ENCODE measurements around the gene CDH13. TPM values are rescaled to one million over a fixed set of nuclear protein-coding genes. Genes with fewer than 3 reads are reported as not detected.

The CDH13 gene
- polyA plus RNA-seq, 2 of the 4 experiments (the other 2 are of a cell fraction) = not detected

- ChIA-PET CTCF (no interaction called here), POLR2A (no interaction called here)
- Histone ChIP-seq H3K4me2 (no peak overlapping the region), H3K4me1 (no peaks in the 10 kb centered on the region), H3K4me3 (no peak overlapping the region), H3K27ac (no peak overlapping the region), H3K9me3 (no peaks in the 10 kb centered on the region)
- 16% methylated on average over 2 of the region's 2 CpGs for WGBS (ENCODE audit: missing lambda C conversion rate)
- DNase-seq (ENCODE audit: low read depth in 1 of 2, low spot score in 1 of 2) (no peak), FAIRE-seq (no peak), ATAC-seq (no peak)
- TF ChIP-seq CEBPB (IDR thresholded peaks at IDR 0.05) = no peak
These were observed 424.7 kb downstream of the CDH13 start for GRCh38 chr16:83051451-83051850.

GRCh38 chr16:83054283-83054682 is 427.5 kb downstream of the CDH13 start:
- H3K9me3 ChIP-seq = no peaks in the 10 kb centered on the region
- no peak overlapping the region for H3K27ac ChIP-seq
- H3K4me3 ChIP-seq = no peak overlapping the region
- CTCF ChIA-PET = no interaction called here
- no peaks in the 10 kb centered on the region for H3K4me1 ChIP-seq
- no peak overlapping the region for H3K4me2 ChIP-seq
- ATAC-seq (no peak), FAIRE-seq (no peak), DNase-seq (ENCODE audit: low read depth in 1 of 2, low spot score in 1 of 2) (no peak)
- TF ChIP-seq POLR2A (IDR thresholded peaks at IDR 0.05; ENCODE audit: low read length) (no peak), HEYL (CRISPR knock-in tag; IDR thresholded peaks at IDR 0.05) (no peak), POLR2AphosphoS2 (conservative IDR thresholded peaks at IDR 0.05; ENCODE audit: low read length) (no peak), RAD21 (conservative IDR thresholded peaks at IDR 0.05 in 1 of 2, IDR thresholded peaks at IDR 0.05 in 1 of 2) (no peak), KDM1A (IDR thresholded peaks at IDR 0.05; ENCODE audit: low read depth) (no peak), USF2 (IDR thresholded peaks at IDR 0.05) (no peak), BCL3 (IDR thresholded peaks at IDR 0.05) (no peak), RFX5 (IDR thresholded peaks at IDR 0.05) (no peak), SMC3 (IDR thresholded peaks at IDR 0.05) (no peak), JUN (IDR thresholded peaks at IDR 0.05) (no peak), ZNF302 (CRISPR knock-in tag; IDR thresholded peaks at IDR 0.05) (no peak), RARB (CRISPR knock-in tag; IDR thresholded peaks at IDR 0.05) (no peak), ZSCAN20 (CRISPR knock-in tag; IDR thresholded peaks at IDR 0.05) (no peak), FOSL2 (IDR thresholded peaks at IDR 0.05) (no peak), FOSL2 (CRISPR knock-in tag; IDR thresholded peaks at IDR 0.05) (no peak), TFCP2L1 (CRISPR knock-in tag; IDR thresholded peaks at IDR 0.05) (no peak), HMGXB4 (CRISPR knock-in tag; IDR thresholded peaks at IDR 0.05; ENCODE audit: borderline replicate concordance) (no peak), PHF8 (IDR thresholded peaks at IDR 0.05; ENCODE audit: borderline replicate concordance, low read depth) (no peak)
- WGBS (ENCODE audit: missing lambda C conversion rate) = 23% methylated on average over 2 of the region's 2 CpGs
- POLR2A ChIA-PET = no interaction called here

GRCh38 chr16:83058376-83058775 is 431.6 kb downstream of the CDH13 start:
- TF ChIP-seq USF2 (IDR thresholded peaks at IDR 0.05) (no peak), CHD4 (IDR thresholded peaks at IDR 0.05; ENCODE audit: borderline replicate concordance) (no peak), TP53 (CRISPR knock-in tag; IDR thresholded peaks at IDR 0.05) (no peak), CTCF (IDR thresholded peaks at IDR 0.05) (no peak), NFE2L2 (conservative IDR thresholded peaks at IDR 0.05; ENCODE audit: low read length) (no peak), JUN (IDR thresholded peaks at IDR 0.05) (no peak), ESRRA (IDR thresholded peaks at IDR 0.05; ENCODE audit: borderline replicate concordance, low read length) (no peak), ELK1 (IDR thresholded peaks at IDR 0.05; ENCODE audit: low read depth, low read length) (no peak)

More at GRCh38 chr16:83058376-83058775, 431.6 kb downstream of the CDH13 start:
- 6% methylated on average over 3 of the region's 3 CpGs for WGBS (ENCODE audit: missing lambda C conversion rate)
- Histone ChIP-seq H3K27ac (no peak overlapping the region), H3K4me3 (no peak overlapping the region), H3K9me3 (no peaks in the 10 kb centered on the region), H3K4me1 (no peaks in the 10 kb centered on the region), H3K4me2 (no peak overlapping the region)
- DNase-seq (ENCODE audit: low read depth in 1 of 2, low spot score in 1 of 2) (no peak), ATAC-seq (no peak), FAIRE-seq (no peak)
- CTCF ChIA-PET = no interaction called here
- POLR2A ChIA-PET = no interaction called here
